Measurements from ENCODE around the gene CUX1.
"Not testable (repeated sequence)": the region's sequence is repeated elsewhere in the genome, so short reads cannot be mapped to it uniquely, and the experiment has no call there.

CUX1 gene

DNA sequence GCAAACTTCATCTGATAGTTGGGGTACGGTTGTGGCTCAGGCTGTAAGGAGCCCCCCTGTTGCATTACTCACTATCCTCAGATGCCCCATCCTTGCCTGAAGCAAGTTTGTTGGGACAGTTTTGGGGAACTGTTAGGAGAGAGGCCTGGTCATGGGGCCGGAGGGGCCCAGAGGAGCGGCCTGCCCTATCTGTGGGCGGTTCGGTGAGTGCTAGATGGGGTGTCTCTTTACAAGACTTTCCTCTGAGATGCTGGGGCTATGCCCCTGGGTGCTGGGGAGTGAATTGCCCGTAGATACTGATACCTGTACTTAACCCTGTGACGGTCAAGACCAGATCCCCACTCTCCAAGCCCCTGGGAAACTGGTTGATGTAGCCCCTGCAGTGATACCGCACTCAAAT is 12.4 kb downstream of the CUX1 start:
- DNase-seq (ENCODE audit: insufficient read length): no peak
- FAIRE-seq: no peak
- no peak for TF ChIP-seq POLR2AphosphoS5 (IDR thresholded peaks at IDR 0.05; ENCODE audit: low read depth, low read length)
- no peak for TF ChIP-seq TAF1 (IDR thresholded peaks at IDR 0.05; ENCODE audit: borderline replicate concordance, low read depth, low read length)
- no peak for TF ChIP-seq POLR2A (IDR thresholded peaks at IDR 0.05; ENCODE audit: low read depth, low read length)

GRCh38 chr7:101831396-101831795 is 14.0 kb downstream of the CUX1 start:
- not testable (repeated sequence) for DNase-seq (ENCODE audit: insufficient read length); FAIRE-seq

- DNase-seq (ENCODE audit: insufficient read length) (no peak), FAIRE-seq (no peak)
- no peak for TF ChIP-seq POLR2A (IDR thresholded peaks at IDR 0.05; ENCODE audit: low read depth, low read length)
- TF ChIP-seq POLR2AphosphoS5 (IDR thresholded peaks at IDR 0.05; ENCODE audit: low read depth, low read length): no peak
- no peak for TF ChIP-seq TAF1 (IDR thresholded peaks at IDR 0.05; ENCODE audit: borderline replicate concordance, low read depth, low read length)
Measured at GRCh38 chr7:101832205-101832631, 14.8 kb downstream of the CUX1 start.

- DNase-seq (ENCODE audit: insufficient read length): no peak
- TF ChIP-seq TAF1 (IDR thresholded peaks at IDR 0.05; ENCODE audit: borderline replicate concordance, low read depth, low read length): no peak
- no peak for TF ChIP-seq POLR2A (IDR thresholded peaks at IDR 0.05; ENCODE audit: low read depth, low read length)
- no peak for TF ChIP-seq POLR2AphosphoS5 (IDR thresholded peaks at IDR 0.05; ENCODE audit: low read depth, low read length)
- no peak for FAIRE-seq
Measured at GRCh38 chr7:101832685-101833375, 15.4 kb downstream of the CUX1 start.

DNA sequence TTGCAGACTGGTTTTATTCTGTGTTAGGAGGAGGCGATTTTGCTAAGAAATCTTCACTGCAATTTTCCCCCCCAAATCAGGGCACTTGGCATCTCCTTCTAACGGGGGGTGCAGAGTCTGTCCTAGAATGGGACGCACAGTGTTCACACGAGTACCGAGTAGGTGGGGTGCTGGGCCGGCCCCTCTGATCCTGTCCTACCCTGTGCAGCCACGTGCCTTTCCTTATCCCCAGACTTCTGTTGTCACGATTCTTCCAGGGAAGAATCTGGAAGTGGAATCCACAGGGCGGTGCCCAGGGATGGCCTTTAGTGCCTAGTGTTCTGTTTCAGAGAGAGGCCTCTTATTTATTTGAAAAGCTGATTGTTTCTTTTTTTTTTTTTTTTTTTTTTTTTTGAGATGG is 16.4 kb downstream of the CUX1 start:
- FAIRE-seq (no peak), DNase-seq (ENCODE audit: insufficient read length) (no peak)
- no peak for TF ChIP-seq POLR2A (IDR thresholded peaks at IDR 0.05; ENCODE audit: low read depth, low read length)
- no peak for TF ChIP-seq POLR2AphosphoS5 (IDR thresholded peaks at IDR 0.05; ENCODE audit: low read depth, low read length)
- TF ChIP-seq TAF1 (IDR thresholded peaks at IDR 0.05; ENCODE audit: borderline replicate concordance, low read depth, low read length): no peak

- no peak for TF ChIP-seq POLR2AphosphoS5 (IDR thresholded peaks at IDR 0.05; ENCODE audit: low read depth, low read length)
- no peak for TF ChIP-seq TAF1 (IDR thresholded peaks at IDR 0.05; ENCODE audit: borderline replicate concordance, low read depth, low read length)
- no peak for TF ChIP-seq POLR2A (IDR thresholded peaks at IDR 0.05; ENCODE audit: low read depth, low read length)
- DNase-seq (ENCODE audit: insufficient read length) (no peak), FAIRE-seq (no peak)
Measured at GRCh38 chr7:101835136-101835535, 17.7 kb downstream of the CUX1 start.

- not testable (repeated sequence) for FAIRE-seq; DNase-seq (ENCODE audit: insufficient read length)
Measured at GRCh38 chr7:101837433-101837832, 20.0 kb downstream of the CUX1 start.

DNA sequence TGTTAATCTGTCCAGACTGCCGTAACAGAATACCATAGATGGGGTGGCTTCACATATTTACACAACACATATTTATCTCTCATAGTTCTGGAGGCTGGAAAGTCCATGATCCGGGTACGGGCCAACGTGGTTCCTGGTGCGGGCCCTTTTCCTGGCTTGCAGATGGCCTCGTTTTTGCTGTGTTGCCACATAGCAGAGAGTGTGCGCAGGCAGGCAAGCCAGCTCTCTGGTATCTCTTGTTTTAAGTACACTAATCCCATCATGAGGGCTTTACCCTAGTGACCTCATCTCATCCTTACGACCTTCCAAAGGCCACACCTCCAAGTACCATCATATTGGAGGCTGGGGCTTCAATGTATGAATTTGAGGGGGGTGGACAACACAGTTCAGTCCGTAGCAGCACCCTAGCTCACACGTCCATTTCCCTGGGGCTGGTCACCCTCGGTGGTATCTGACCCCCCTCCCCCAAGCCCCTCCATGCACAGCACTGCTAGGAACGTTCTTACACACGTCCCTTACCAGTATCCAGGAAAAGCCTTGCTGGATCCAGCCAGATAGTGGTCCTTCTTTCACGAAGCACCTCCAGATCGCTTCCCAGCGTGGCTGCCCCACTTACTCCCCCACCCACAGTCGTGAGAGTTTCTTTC is 21.5 kb downstream of the CUX1 start:
- TF ChIP-seq POLR2AphosphoS5 (IDR thresholded peaks at IDR 0.05; ENCODE audit: low read depth, low read length) (no peak), TAF1 (IDR thresholded peaks at IDR 0.05; ENCODE audit: borderline replicate concordance, low read depth, low read length) (no peak), POLR2A (IDR thresholded peaks at IDR 0.05; ENCODE audit: low read depth, low read length) (no peak)
- DNase-seq (ENCODE audit: insufficient read length) (no peak), FAIRE-seq (no peak)

DNA sequence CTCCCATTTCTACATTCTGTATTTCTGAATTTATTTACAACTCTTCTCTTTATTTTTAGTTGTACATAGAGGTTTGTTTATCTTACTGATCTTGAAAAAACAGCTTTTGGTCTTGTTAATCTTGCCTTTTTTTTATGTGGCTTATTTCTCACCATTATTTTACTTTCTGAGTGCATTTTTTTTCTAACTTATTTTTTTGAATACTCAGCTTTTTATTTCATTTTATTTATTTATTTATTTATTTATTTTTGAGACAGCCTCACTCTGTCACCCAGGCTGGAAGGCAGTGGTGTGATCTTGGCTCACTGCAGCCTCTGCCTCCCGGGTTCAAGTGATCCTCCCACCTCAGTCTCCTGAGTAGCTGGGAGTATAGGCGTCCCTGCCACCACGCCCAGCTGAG is 23.9 kb downstream of the CUX1 start:
- TF ChIP-seq POLR2AphosphoS5 (IDR thresholded peaks at IDR 0.05; ENCODE audit: low read depth, low read length): no peak
- TF ChIP-seq POLR2A (IDR thresholded peaks at IDR 0.05; ENCODE audit: low read depth, low read length): no peak
- TF ChIP-seq TAF1 (IDR thresholded peaks at IDR 0.05; ENCODE audit: borderline replicate concordance, low read depth, low read length): no peak
- FAIRE-seq (no peak), DNase-seq (ENCODE audit: insufficient read length) (no peak)

- DNase-seq (ENCODE audit: insufficient read length) (no peak), FAIRE-seq (no peak)
- no peak for TF ChIP-seq POLR2A (IDR thresholded peaks at IDR 0.05; ENCODE audit: low read depth, low read length)
- no peak for TF ChIP-seq POLR2AphosphoS5 (IDR thresholded peaks at IDR 0.05; ENCODE audit: low read depth, low read length)
- no peak for TF ChIP-seq TAF1 (IDR thresholded peaks at IDR 0.05; ENCODE audit: borderline replicate concordance, low read depth, low read length)
Measured at GRCh38 chr7:101843293-101844271, 26.2 kb downstream of the CUX1 start.

- FAIRE-seq: no peak
- no peak for TF ChIP-seq POLR2AphosphoS5 (IDR thresholded peaks at IDR 0.05; ENCODE audit: low read depth, low read length)
- TF ChIP-seq TAF1 (IDR thresholded peaks at IDR 0.05; ENCODE audit: borderline replicate concordance, low read depth, low read length): no peak
- TF ChIP-seq POLR2A (IDR thresholded peaks at IDR 0.05; ENCODE audit: low read depth, low read length): no peak
- no peak for DNase-seq (ENCODE audit: insufficient read length)
Measured at GRCh38 chr7:101845974-101846373, 28.5 kb downstream of the CUX1 start.

All from GM12892 (cell line).